ENCODE measurements around the gene DDRGK1. TPM values are rescaled to one million over a fixed set of nuclear protein-coding genes. Genes with fewer than 3 reads are reported as not detected.

Gene DDRGK1
- total and polyA plus RNA-seq, 8 donors: 2.3 to 108 (median 52.4) TPM

DNA sequence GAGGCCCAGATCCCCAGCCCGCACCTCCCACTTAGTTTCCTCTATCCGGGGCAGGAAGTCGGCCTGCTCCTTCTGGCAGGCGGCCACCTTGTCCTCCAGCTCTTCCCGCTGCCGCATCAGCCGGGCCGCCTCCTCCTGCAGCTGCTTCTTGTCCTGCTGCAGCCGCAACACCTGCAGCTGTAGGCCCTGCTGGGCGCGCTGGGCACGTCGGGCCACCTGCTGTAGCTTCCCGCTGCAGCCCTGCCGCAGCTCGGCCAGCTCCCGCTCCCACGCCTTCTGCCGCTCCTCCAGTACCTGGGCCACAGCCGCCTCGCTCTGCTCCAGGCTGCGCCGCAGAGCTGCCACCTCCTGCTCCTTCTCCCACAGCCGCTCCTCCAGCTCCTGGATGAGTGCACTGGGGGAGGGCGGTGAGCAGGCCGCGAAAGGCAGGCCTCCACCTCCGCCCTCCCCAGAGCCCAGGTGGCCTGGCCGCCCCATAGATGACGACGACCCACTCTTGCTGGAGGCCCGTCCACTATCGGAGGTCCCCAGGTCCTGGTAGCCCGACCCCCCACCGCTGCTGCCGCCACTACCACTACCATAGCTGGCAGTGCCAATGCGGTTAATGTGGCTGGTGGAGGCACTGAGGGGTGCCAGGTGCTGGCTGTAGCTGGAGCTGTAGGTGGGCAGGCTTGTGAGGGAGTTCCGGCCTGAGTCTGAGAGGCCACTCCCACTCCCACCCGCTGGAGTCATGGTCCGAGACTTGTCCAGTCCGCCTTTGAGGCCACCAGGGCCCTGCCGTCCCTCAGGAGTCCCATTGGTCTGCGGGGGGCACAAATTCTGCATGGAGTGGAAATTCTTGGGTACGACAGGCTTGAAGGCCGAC lies 38.8 kb downstream of the DDRGK1 start:
- WGBS, 5 donors: 70 to 83% (median 80%) methylated on average over 39 to 45 of the region's 45 CpGs
- no peak overlapping the region for H3K4me3 ChIP-seq
- H3K4me1 ChIP-seq: peaks cover 0 to 36% (median 26%) of the 10 kb centered on the region in 4 donors
- TF ChIP-seq, protein P1, sequence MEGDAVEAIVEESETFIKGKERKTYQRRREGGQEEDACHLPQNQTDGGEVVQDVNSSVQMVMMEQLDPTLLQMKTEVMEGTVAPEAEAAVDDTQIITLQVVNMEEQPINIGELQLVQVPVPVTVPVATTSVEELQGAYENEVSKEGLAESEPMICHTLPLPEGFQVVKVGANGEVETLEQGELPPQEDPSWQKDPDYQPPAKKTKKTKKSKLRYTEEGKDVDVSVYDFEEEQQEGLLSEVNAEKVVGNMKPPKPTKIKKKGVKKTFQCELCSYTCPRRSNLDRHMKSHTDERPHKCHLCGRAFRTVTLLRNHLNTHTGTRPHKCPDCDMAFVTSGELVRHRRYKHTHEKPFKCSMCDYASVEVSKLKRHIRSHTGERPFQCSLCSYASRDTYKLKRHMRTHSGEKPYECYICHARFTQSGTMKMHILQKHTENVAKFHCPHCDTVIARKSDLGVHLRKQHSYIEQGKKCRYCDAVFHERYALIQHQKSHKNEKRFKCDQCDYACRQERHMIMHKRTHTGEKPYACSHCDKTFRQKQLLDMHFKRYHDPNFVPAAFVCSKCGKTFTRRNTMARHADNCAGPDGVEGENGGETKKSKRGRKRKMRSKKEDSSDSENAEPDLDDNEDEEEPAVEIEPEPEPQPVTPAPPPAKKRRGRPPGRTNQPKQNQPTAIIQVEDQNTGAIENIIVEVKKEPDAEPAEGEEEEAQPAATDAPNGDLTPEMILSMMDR (IDR thresholded peaks at IDR 0.05): no peak
- TF ChIP-seq EP300 (IDR thresholded peaks at IDR 0.05) (no peak), POLR2AphosphoS5 (IDR thresholded peaks at IDR 0.05) (no peak), POLR2A (IDR thresholded peaks at IDR 0.05) (no peak)
- no peak overlapping the region for H3K27ac ChIP-seq
- H3K9me3 ChIP-seq: no peaks in the 10 kb centered on the region
- intact Hi-C loops (cut with DNase I; ENCODE audit: low total_unique reads): no loop called here
- DNase-seq: peak in 1 of 2 donors; percentile 82
- H3K27me3 ChIP-seq: peaks cover 0 to 22% (median 0%) of the 10 kb centered on the region in 3 donors
- H3K36me3 ChIP-seq: peaks cover 0 to 5% (median 2%) of the 10 kb centered on the region in 4 donors

DNA sequence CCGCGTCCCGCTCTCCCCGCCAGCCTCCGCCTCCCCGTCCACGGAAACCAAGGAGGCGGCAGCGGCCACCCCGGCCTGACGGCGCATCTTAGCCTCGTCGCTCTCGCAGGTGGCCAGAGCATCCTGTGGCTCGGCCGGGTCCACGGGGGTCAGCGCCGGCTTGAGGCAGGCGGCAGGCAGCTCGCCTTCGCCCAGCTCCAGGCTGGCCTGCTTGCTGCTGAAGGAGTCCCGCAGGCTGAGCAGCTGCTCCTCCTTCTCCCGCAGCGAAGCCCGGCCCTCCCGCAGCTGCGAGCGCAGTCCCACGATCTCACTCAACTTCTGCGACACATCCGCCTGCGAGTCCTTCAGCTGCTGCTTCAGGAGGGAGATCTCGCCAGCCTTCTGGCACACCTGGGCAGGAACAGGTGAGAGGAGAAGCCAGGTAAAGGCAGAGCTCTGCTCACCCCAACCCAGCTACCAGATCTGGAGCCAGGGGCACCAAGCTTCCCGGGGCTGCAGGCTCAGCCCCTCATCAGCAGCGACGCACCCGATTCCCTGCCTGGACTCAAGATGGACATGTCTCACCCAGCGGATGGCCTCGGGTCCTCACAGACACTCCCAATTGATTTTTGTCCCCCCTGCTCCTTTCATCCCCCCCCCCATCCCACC lies 39.6 kb downstream of the DDRGK1 start:
- H3K4me3 ChIP-seq: no peak overlapping the region
- no peaks in the 10 kb centered on the region for H3K9me3 ChIP-seq
- DNase-seq: peak in 1 of 2 donors; percentile 2
- H3K27me3 ChIP-seq: peaks cover 0 to 22% (median 0%) of the 10 kb centered on the region in 3 donors
- H3K36me3 ChIP-seq: peaks cover 0 to 5% (median 2%) of the 10 kb centered on the region in 4 donors
- H3K27ac ChIP-seq: no peak overlapping the region
- no peak for TF ChIP-seq POLR2A (IDR thresholded peaks at IDR 0.05)
- TF ChIP-seq, protein P1 (IDR thresholded peaks at IDR 0.05): no peak
- no peak for TF ChIP-seq EP300 (IDR thresholded peaks at IDR 0.05)
- TF ChIP-seq POLR2AphosphoS5 (IDR thresholded peaks at IDR 0.05): no peak
- peaks cover 0 to 41% (median 29%) of the 10 kb centered on the region in 4 donors for H3K4me1 ChIP-seq
- WGBS, 5 donors: 75 to 92% (median 87%) methylated on average over 18 to 41 of the region's 41 CpGs
- intact Hi-C loops (cut with DNase I; ENCODE audit: low total_unique reads): no loop called here

- 86 to 93% (median 90%) methylated on average over 11 to 31 of the region's 32 CpGs for WGBS, 5 donors
- intact Hi-C loops (cut with DNase I; ENCODE audit: low total_unique reads): no loop called here
- Histone ChIP-seq H3K27ac (no peak overlapping the region), H3K27me3 (peaks cover 0 to 22% (median 0%) of the 10 kb centered on the region in 3 donors), H3K4me3 (no peak overlapping the region), H3K36me3 (peaks cover 0 to 5% (median 2%) of the 10 kb centered on the region in 4 donors), H3K9me3 (no peaks in the 10 kb centered on the region), H3K4me1 (peaks cover 0 to 43% (median 29%) of the 10 kb centered on the region in 4 donors)
- TF ChIP-seq POLR2AphosphoS5 (IDR thresholded peaks at IDR 0.05) (no peak), POLR2A (IDR thresholded peaks at IDR 0.05) (no peak)
- DNase-seq: peak in 1 of 2 donors; percentile 6
Measured at GRCh38 chr20:3164043-3164762, 40.3 kb downstream of the DDRGK1 start.

DNA sequence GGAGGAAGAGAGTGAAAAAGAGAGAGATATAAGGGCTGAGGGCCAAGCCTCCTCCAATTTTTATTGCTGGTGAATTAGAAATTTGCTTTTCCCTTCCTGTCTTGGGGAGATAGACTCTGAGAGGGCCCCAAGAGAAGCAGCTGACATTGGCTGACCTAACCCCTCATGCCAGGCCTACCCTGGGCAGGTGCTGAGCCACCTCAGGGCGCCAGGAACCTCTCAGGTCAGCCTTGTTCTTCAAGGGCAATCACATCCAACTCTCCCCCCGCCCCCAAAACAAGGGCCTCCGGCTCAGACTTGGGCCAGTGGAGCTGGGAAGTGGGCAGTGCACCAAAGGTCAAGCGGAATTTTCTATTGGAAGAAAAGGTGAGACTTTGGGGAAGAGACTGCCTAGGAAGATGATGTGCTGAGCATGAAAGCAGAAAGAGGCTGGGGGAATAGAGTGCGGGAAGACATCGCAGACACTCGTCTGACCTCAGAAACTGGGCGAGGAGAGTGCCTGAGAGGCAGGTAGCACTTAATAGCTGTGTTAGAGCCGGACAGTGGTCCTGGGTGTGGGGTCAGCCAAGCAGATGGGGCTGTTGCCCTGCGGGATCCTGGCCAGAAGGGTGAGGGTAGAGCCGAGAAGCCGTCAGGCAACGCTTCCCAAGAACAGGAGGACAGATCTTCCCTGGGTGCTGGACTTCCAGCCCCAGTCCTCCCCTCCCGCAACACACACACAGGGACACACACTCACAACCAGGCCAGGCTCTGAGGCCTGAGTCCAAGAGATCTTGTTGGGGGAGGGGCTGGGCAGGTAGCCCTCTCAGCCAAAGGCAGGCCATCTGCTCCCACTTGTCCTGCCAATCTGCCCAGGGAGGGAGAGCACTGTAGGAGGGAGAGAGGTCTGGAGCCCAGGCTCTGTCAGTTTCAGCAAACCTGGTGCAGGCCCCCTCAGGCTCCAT lies 41.1 kb downstream of the DDRGK1 start:
- Histone ChIP-seq H3K27ac (no peak overlapping the region), H3K36me3 (peaks cover 0 to 5% (median 2%) of the 10 kb centered on the region in 4 donors), H3K4me3 (no peak overlapping the region), H3K9me3 (no peaks in the 10 kb centered on the region), H3K27me3 (peaks cover 0 to 17% (median 0%) of the 10 kb centered on the region in 3 donors), H3K4me1 (peaks cover 6 to 46% (median 34%) of the 10 kb centered on the region in 4 donors)
- peak in 1 of 2 donors; percentile 11 for DNase-seq
- intact Hi-C loops (cut with DNase I; ENCODE audit: low total_unique reads): no loop called here
- WGBS, 5 donors: 86 to 92% (median 89%) methylated on average over 13 to 14 of the region's 14 CpGs
- TF ChIP-seq POLR2A (IDR thresholded peaks at IDR 0.05) (no peak), POLR2AphosphoS5 (IDR thresholded peaks at IDR 0.05) (no peak), EP300 (IDR thresholded peaks at IDR 0.05) (no peak)
- TF ChIP-seq, protein P1 (IDR thresholded peaks at IDR 0.05): no peak
